Stimulated activated naive B cell treated with anti-CD40 and anti-IgM and Interleukin-4, amounts not matched to agents 10 μg/mL and 1 μg/mL and 100 μg/mL, for 72 hours (primary cell): Measurements from ENCODE around the gene NLK.

ENCODE experiments used
- ATAC-seq, 2 donors: fragments of 150-1000 bp; cut with Tn5 transposase; replicated peaks; 2 replicates each; pipeline ENCODE4 v1.10.0; 2021; ENCODE audit warnings: moderate library complexity in 1 of 2
- DNase-seq: peaks from one replicate; pipeline ENCODE4 v3.0.0; 2021
- H3K27ac Mint-ChIP-seq: one replicate; pipeline ENCODE4 v1.8.0; 2022; ENCODE audit warnings: mild to moderate bottlenecking, mixed read lengths
- H3K27me3 Mint-ChIP-seq, 2 donors: one replicate each; pipeline ENCODE4 v1.8.0; 2022; ENCODE audit warnings: mixed read lengths in 2 of 2
- H3K36me3 Mint-ChIP-seq, 2 donors: one replicate each; pipeline ENCODE4 v1.8.0; 2022; ENCODE audit warnings: mixed read lengths in 2 of 2, mild to moderate bottlenecking in 1 of 2
- H3K4me1 Mint-ChIP-seq, 2 donors: one replicate each; pipeline ENCODE4 v1.8.0; 2022; ENCODE audit warnings: mixed read lengths in 2 of 2, mild to moderate bottlenecking in 1 of 2
- H3K4me3 Mint-ChIP-seq, 2 donors: one replicate each; pipeline ENCODE4 v1.8.0; 2022; ENCODE audit warnings: mild to moderate bottlenecking in 2 of 2, mixed read lengths in 2 of 2, moderate library complexity in 1 of 2
- H3K9me3 Mint-ChIP-seq, 2 donors: one replicate each; pipeline ENCODE4 v1.8.0; 2022; ENCODE audit warnings: mixed read lengths in 2 of 2, mild to moderate bottlenecking in 1 of 2

The NLK gene

GRCh38 chr17:28119560-28119959, 77.1 kb downstream of the NLK start:
- Mint-ChIP-seq H3K36me3 (peaks cover 3 to 12% of the 10 kb centered on the region in 2 donors), H3K27ac (no peak overlapping the region), H3K4me1 (peaks cover 4 to 9% of the 10 kb centered on the region in 2 donors), H3K9me3 (no peaks in the 10 kb centered on the region), H3K4me3 (no peak overlapping the region), H3K27me3 (no peaks in the 10 kb centered on the region)
- DNase-seq (no peak), ATAC-seq (no peak)

GRCh38 chr17:28120766-28121165, 78.3 kb downstream of the NLK start:
- peaks cover 4 to 5% of the 10 kb centered on the region in 2 donors for H3K4me1 Mint-ChIP-seq
- no peaks in the 10 kb centered on the region for H3K27me3 Mint-ChIP-seq
- H3K27ac Mint-ChIP-seq = no peak overlapping the region
- no peaks in the 10 kb centered on the region for H3K9me3 Mint-ChIP-seq
- peaks cover 3 to 12% of the 10 kb centered on the region in 2 donors for H3K36me3 Mint-ChIP-seq
- DNase-seq (no peak), ATAC-seq (no peak)
- no peak overlapping the region for H3K4me3 Mint-ChIP-seq

GRCh38 chr17:28124962-28125361, 82.5 kb downstream of the NLK start:
- no peaks in the 10 kb centered on the region for H3K27me3 Mint-ChIP-seq
- H3K4me1 Mint-ChIP-seq = no peaks in the 10 kb centered on the region
- DNase-seq = no peak
- ATAC-seq = no peak
- no peak overlapping the region for H3K4me3 Mint-ChIP-seq
- H3K9me3 Mint-ChIP-seq = no peaks in the 10 kb centered on the region
- H3K27ac Mint-ChIP-seq = no peak overlapping the region
- H3K36me3 Mint-ChIP-seq = peaks cover 5 to 19% of the 10 kb centered on the region in 2 donors

GRCh38 chr17:28125526-28126378, 83.3 kb downstream of the NLK start:
- DNase-seq (no peak), ATAC-seq (no peak)
- Mint-ChIP-seq H3K4me3 (no peak overlapping the region), H3K4me1 (no peaks in the 10 kb centered on the region), H3K9me3 (no peaks in the 10 kb centered on the region), H3K27me3 (no peaks in the 10 kb centered on the region), H3K36me3 (peaks cover 5 to 19% of the 10 kb centered on the region in 2 donors), H3K27ac (no peak overlapping the region)

GRCh38 chr17:28127196-28127595, 84.7 kb downstream of the NLK start:
- Mint-ChIP-seq H3K4me1 (no peaks in the 10 kb centered on the region), H3K36me3 (peaks cover 10 to 24% of the 10 kb centered on the region in 2 donors), H3K4me3 (no peak overlapping the region), H3K9me3 (no peaks in the 10 kb centered on the region), H3K27me3 (no peaks in the 10 kb centered on the region), H3K27ac (no peak overlapping the region)
- ATAC-seq (no peak), DNase-seq (no peak)

GRCh38 chr17:28128779-28129178, 86.3 kb downstream of the NLK start:
- Mint-ChIP-seq H3K27me3 (no peaks in the 10 kb centered on the region), H3K4me1 (no peaks in the 10 kb centered on the region), H3K4me3 (no peak overlapping the region), H3K27ac (no peak overlapping the region), H3K9me3 (no peaks in the 10 kb centered on the region), H3K36me3 (peaks cover 20 to 30% of the 10 kb centered on the region in 2 donors)
- DNase-seq = no peak
- ATAC-seq = no peak

- DNase-seq (no peak), ATAC-seq (no peak)
- no peaks in the 10 kb centered on the region for H3K9me3 Mint-ChIP-seq
- no peak overlapping the region for H3K4me3 Mint-ChIP-seq
- H3K27me3 Mint-ChIP-seq = no peaks in the 10 kb centered on the region
- peaks cover 25 to 31% of the 10 kb centered on the region in 2 donors for H3K36me3 Mint-ChIP-seq
- H3K4me1 Mint-ChIP-seq = no peaks in the 10 kb centered on the region
- H3K27ac Mint-ChIP-seq = no peak overlapping the region
Measured at GRCh38 chr17:28130472-28130871, 88.0 kb downstream of the NLK start.

GRCh38 chr17:28131599-28131998, 89.1 kb downstream of the NLK start:
- Mint-ChIP-seq H3K27ac (no peak overlapping the region), H3K4me1 (no peaks in the 10 kb centered on the region), H3K27me3 (no peaks in the 10 kb centered on the region), H3K9me3 (no peaks in the 10 kb centered on the region), H3K4me3 (no peak overlapping the region), H3K36me3 (peaks cover 27 to 31% of the 10 kb centered on the region in 2 donors)
- DNase-seq (no peak), ATAC-seq (no peak)

GRCh38 chr17:28133562-28133970, 91.1 kb downstream of the NLK start:
- Mint-ChIP-seq H3K36me3 (peaks cover 23 to 27% of the 10 kb centered on the region in 2 donors), H3K4me1 (no peaks in the 10 kb centered on the region), H3K9me3 (no peaks in the 10 kb centered on the region), H3K27me3 (no peaks in the 10 kb centered on the region), H3K4me3 (no peak overlapping the region), H3K27ac (no peak overlapping the region)
- no peak for ATAC-seq
- no peak for DNase-seq

- Mint-ChIP-seq H3K4me3 (no peak overlapping the region), H3K36me3 (peaks cover 25% of the 10 kb centered on the region in 2 donors), H3K9me3 (no peaks in the 10 kb centered on the region), H3K27me3 (no peaks in the 10 kb centered on the region), H3K4me1 (no peaks in the 10 kb centered on the region), H3K27ac (no peak overlapping the region)
- DNase-seq = no peak
- ATAC-seq = no peak
Measured at GRCh38 chr17:28136923-28137322, 94.4 kb downstream of the NLK start.

- Mint-ChIP-seq H3K27ac (no peak overlapping the region), H3K9me3 (no peaks in the 10 kb centered on the region), H3K36me3 (peaks cover 10 to 15% of the 10 kb centered on the region in 2 donors), H3K4me1 (no peaks in the 10 kb centered on the region), H3K27me3 (no peaks in the 10 kb centered on the region), H3K4me3 (no peak overlapping the region)
- ATAC-seq = no peak
- no peak for DNase-seq
Measured at GRCh38 chr17:28139822-28140221, 97.3 kb downstream of the NLK start.

GRCh38 chr17:28141313-28141712, 98.8 kb downstream of the NLK start:
- peaks cover 14% of the 10 kb centered on the region in 2 donors for H3K36me3 Mint-ChIP-seq
- ATAC-seq (no peak), DNase-seq (no peak)
- H3K27ac Mint-ChIP-seq = no peak overlapping the region
- H3K4me3 Mint-ChIP-seq = no peak overlapping the region
- no peaks in the 10 kb centered on the region for H3K27me3 Mint-ChIP-seq
- no peaks in the 10 kb centered on the region for H3K9me3 Mint-ChIP-seq
- H3K4me1 Mint-ChIP-seq = no peaks in the 10 kb centered on the region

- peaks cover 11 to 16% of the 10 kb centered on the region in 2 donors for H3K36me3 Mint-ChIP-seq
- H3K4me3 Mint-ChIP-seq = no peak overlapping the region
- H3K27ac Mint-ChIP-seq = no peak overlapping the region
- peaks cover 0 to 1% of the 10 kb centered on the region in 2 donors for H3K4me1 Mint-ChIP-seq
- H3K27me3 Mint-ChIP-seq = no peaks in the 10 kb centered on the region
- no peak for ATAC-seq
- no peaks in the 10 kb centered on the region for H3K9me3 Mint-ChIP-seq
- DNase-seq = no peak
Measured at GRCh38 chr17:28141773-28142172, 99.3 kb downstream of the NLK start.

- Mint-ChIP-seq H3K9me3 (no peaks in the 10 kb centered on the region), H3K4me1 (peaks cover 1 to 6% of the 10 kb centered on the region in 2 donors), H3K4me3 (no peak overlapping the region), H3K36me3 (peaks cover 13 to 19% of the 10 kb centered on the region in 2 donors), H3K27me3 (no peaks in the 10 kb centered on the region), H3K27ac (no peak overlapping the region)
- DNase-seq (no peak), ATAC-seq (no peak)
Measured at GRCh38 chr17:28142305-28142704, 99.8 kb downstream of the NLK start.

GRCh38 chr17:28144019-28144418, 101.5 kb downstream of the NLK start:
- no peak overlapping the region for H3K27ac Mint-ChIP-seq
- peaks cover 13 to 19% of the 10 kb centered on the region in 2 donors for H3K36me3 Mint-ChIP-seq
- peaks cover 3 to 10% of the 10 kb centered on the region in 2 donors for H3K4me1 Mint-ChIP-seq
- no peaks in the 10 kb centered on the region for H3K27me3 Mint-ChIP-seq
- no peak for DNase-seq
- H3K4me3 Mint-ChIP-seq = no peak overlapping the region
- no peaks in the 10 kb centered on the region for H3K9me3 Mint-ChIP-seq
- ATAC-seq = no peak
